Measurements from ENCODE around the gene ADAMTSL2. TPM values are rescaled to one million over a fixed set of nuclear protein-coding genes. Genes with fewer than 3 reads are reported as not detected.
A peak's percentile ranks its signal among the peaks of the same experiment; 100 is the strongest.

The ADAMTSL2 gene
- total and polyA plus RNA-seq, 2 of the 13 experiments (the other 11 are each of a cell fraction or from before 2014, with no cell fraction given): 1.9 to 3.8 TPM

- TF ChIP-seq ZNF646 (CRISPR knock-in tag; IDR thresholded peaks at IDR 0.05) (no peak), KLF15 (CRISPR knock-in tag; IDR thresholded peaks at IDR 0.05; ENCODE audit: borderline replicate concordance) (peak; percentile 40; the same call in 1 of the 2 replicates), ATAD3A (CRISPR knock-in tag; IDR thresholded peaks at IDR 0.05) (no peak), SRSF9 (IDR thresholded peaks at IDR 0.05; ENCODE audit: borderline replicate concordance, insufficient read depth, low read depth, low read length, poor library complexity, severe bottlenecking) (no peak), ZBTB21 (CRISPR knock-in tag; IDR thresholded peaks at IDR 0.05) (no peak), PLSCR1 (CRISPR knock-in tag; IDR thresholded peaks at IDR 0.05; ENCODE audit: borderline replicate concordance) (no peak), ZNF3 (CRISPR knock-in tag; IDR thresholded peaks at IDR 0.05) (no peak), ZNF205 (CRISPR knock-in tag; IDR thresholded peaks at IDR 0.05) (peak; percentile 25; the same call in 1 of the 2 replicates), HNF4G (IDR thresholded peaks at IDR 0.05; ENCODE audit: borderline replicate concordance, low read depth, low read length) (peak; percentile 34; the same call in 1 of the 2 replicates), HNF4G (CRISPR knock-in tag; IDR thresholded peaks at IDR 0.05; ENCODE audit: borderline replicate concordance, low read depth) (no peak), ZNF280D (CRISPR knock-in tag; IDR thresholded peaks at IDR 0.05) (0 out of 2 replicates have a peak, but pooled peaks have one; percentile 48), ZNF441 (CRISPR knock-in tag; IDR thresholded peaks at IDR 0.05; ENCODE audit: borderline replicate concordance) (peak; percentile 83), ZFP36L1 (CRISPR knock-in tag; IDR thresholded peaks at IDR 0.05) (no peak), TFAP4 (IDR thresholded peaks at IDR 0.05; ENCODE audit: borderline replicate concordance, low read depth) (peak; percentile 50; the same call in 1 of the 2 replicates), KDM5B (CRISPR knock-in tag; IDR thresholded peaks at IDR 0.05; ENCODE audit: borderline replicate concordance) (peak; percentile 75), HNF4A (CRISPR knock-in tag; IDR thresholded peaks at IDR 0.05) (peak; percentile 72), NR2F1 (CRISPR knock-in tag; IDR thresholded peaks at IDR 0.05) (peak; percentile 95 to 97), CBX5 (CRISPR knock-in tag; IDR thresholded peaks at IDR 0.05; ENCODE audit: borderline replicate concordance) (peak; percentile 13; the same call in 1 of the 2 replicates), ZNF337 (CRISPR knock-in tag; IDR thresholded peaks at IDR 0.05; ENCODE audit: borderline replicate concordance, low read depth) (no peak)
Measured at GRCh38 chr9:133506653-133507038, 27.9 kb upstream of the ADAMTSL2 start (continued).
